Breast epithelium (tissue), 3 donors: Measurements from ENCODE around the gene RAI1.

Experiments used
- CTCF ChIP-seq, 3 donors: fragments of 450-650 bp; IDR thresholded peaks; one replicate each; pipeline ENCODE4 v1.5.1; 2016 to 2017; ENCODE audit warnings: antibody characterized with exemption in 3 of 3, mild to moderate bottlenecking in 3 of 3, moderate library complexity in 3 of 3
- POLR2AphosphoS5 ChIP-seq, 3 donors: sonication (generic); formaldehyde crosslinking; IDR thresholded peaks; one replicate each; pipeline ENCODE4 v1.6.1; 2017; ENCODE audit warnings: antibody characterized with exemption in 3 of 3

GRCh38 chr17:17748179-17748578 lies 66.9 kb downstream of the RAI1 start:
- TF ChIP-seq CTCF (IDR thresholded peaks at IDR 0.05) = no peak
- TF ChIP-seq POLR2AphosphoS5 (IDR thresholded peaks at IDR 0.05) = no peak
